Erythroblast (primary cell): ENCODE results near the gene VAMP3.

Experiments used
- GATA1 ChIP-seq: IDR thresholded peaks from 2 replicates; pipeline ENCODE4 v1.6.1; 2011; ENCODE audit warnings: low read depth, mild to moderate bottlenecking, control low read depth, low read length, moderate library complexity
- POLR2A ChIP-seq: IDR thresholded peaks from 2 replicates; pipeline ENCODE4 v1.6.1; 2011; ENCODE audit warnings: mild to moderate bottlenecking, low read length

GRCh38 chr1:7768583-7768982 is 2.5 kb upstream of the VAMP3 start:
- TF ChIP-seq POLR2A (no peak), GATA1 (no peak)
